NT2/D1 (cell line): ENCODE results near the gene WDR19.
"Not testable (repeated sequence)": the region's sequence is repeated elsewhere in the genome, so short reads cannot be mapped to it uniquely, and the experiment has no call there.

ENCODE experiments used
- DNase-seq: peaks from one replicate; pipeline ENCODE4 v3.0.0-alpha.2; 2011; ENCODE audit warnings: low read depth, low spot score
- H3K27me3 ChIP-seq: 2 replicates; pipeline ENCODE4 v1.6.0; 2011; ENCODE audit warnings: mild to moderate bottlenecking; ENCODE audit not compliant: insufficient read length, insufficient read depth
- H3K36me3 ChIP-seq: 2 replicates; pipeline ENCODE4 v1.6.1; 2011; ENCODE audit warnings: mild to moderate bottlenecking, low read length, mixed read lengths; ENCODE audit not compliant: insufficient read depth, insufficient read length
- H3K4me1 ChIP-seq: 2 replicates; pipeline ENCODE4 v1.5.1; 2011; ENCODE audit not compliant: insufficient read depth, insufficient read length
- H3K4me3 ChIP-seq: 2 replicates; pipeline ENCODE4 v1.5.1; 2011; ENCODE audit warnings: low read depth; ENCODE audit not compliant: insufficient read length
- H3K9ac ChIP-seq: 2 replicates; pipeline ENCODE4 v1.6.0; 2011; ENCODE audit warnings: low read depth; ENCODE audit not compliant: insufficient read length
- H3K9me3 ChIP-seq: 2 replicates; pipeline ENCODE4 v1.5.1; 2011; ENCODE audit warnings: mild to moderate bottlenecking, low read length; ENCODE audit not compliant: insufficient read depth
- SUZ12 ChIP-seq: IDR thresholded peaks from 2 replicates; pipeline ENCODE4 v1.6.1; 2011; ENCODE audit not compliant: insufficient read length, insufficient read depth; ENCODE audit errors: extremely low read depth
- YY1 ChIP-seq: IDR thresholded peaks from 2 replicates; pipeline ENCODE4 v1.6.1; 2011; ENCODE audit not compliant: insufficient read length, insufficient read depth
- ZNF274 ChIP-seq: IDR thresholded peaks from 2 replicates; pipeline ENCODE4 v1.6.1; 2011; ENCODE audit warnings: mild to moderate bottlenecking, low read depth, low read length

WDR19 gene

GRCh38 chr4:39181905-39182638 is at the start of gene WDR19:
Gene WDR19 (plus strand): TSS chr4:39182529. CDS start chr4:39182558, 29 bp downstream.
- H3K36me3 ChIP-seq = no peaks in the 10 kb centered on the region
- H3K27me3 ChIP-seq = peaks cover 22% of the 10 kb centered on the region
- peak; percentile 94 for DNase-seq
- H3K9me3 ChIP-seq = no peaks in the 10 kb centered on the region
- H3K4me3 ChIP-seq = peak within 1 kb of the TSS; percentile 83
- no peaks in the 10 kb centered on the region for H3K4me1 ChIP-seq
- TF ChIP-seq YY1 (no peak), SUZ12 (no peak), ZNF274 (no peak)
- peak within 1 kb of the TSS; percentile 76 for H3K9ac ChIP-seq

- Histone ChIP-seq H3K4me1 (no peaks in the 10 kb centered on the region), H3K4me3 (no peak overlapping the region), H3K27me3 (no peaks in the 10 kb centered on the region), H3K9ac (no peak overlapping the region), H3K9me3 (no peaks in the 10 kb centered on the region), H3K36me3 (no peaks in the 10 kb centered on the region)
- no peak for DNase-seq
- no peak for TF ChIP-seq ZNF274
- no peak for TF ChIP-seq SUZ12
- no peak for TF ChIP-seq YY1
These were observed 48.7 kb upstream of the WDR19 start for GRCh38 chr4:39133623-39134022.

GRCh38 chr4:39134683-39135306 is 47.5 kb upstream of the WDR19 start:
- no peaks in the 10 kb centered on the region for H3K9me3 ChIP-seq
- H3K27me3 ChIP-seq = no peaks in the 10 kb centered on the region
- no peak overlapping the region for H3K9ac ChIP-seq
- no peak overlapping the region for H3K4me3 ChIP-seq
- TF ChIP-seq ZNF274 (no peak), YY1 (no peak), SUZ12 (no peak)
- no peak for DNase-seq
- no peaks in the 10 kb centered on the region for H3K4me1 ChIP-seq
- H3K36me3 ChIP-seq = no peaks in the 10 kb centered on the region

- not testable (repeated sequence) for H3K9ac ChIP-seq, H3K4me3 ChIP-seq, DNase-seq, H3K27me3 ChIP-seq, H3K9me3 ChIP-seq, H3K36me3 ChIP-seq, H3K4me1 ChIP-seq
These were observed 44.1 kb upstream of the WDR19 start for GRCh38 chr4:39138227-39138626.

GRCh38 chr4:39146211-39146610 is 36.1 kb upstream of the WDR19 start:
- Histone ChIP-seq H3K4me1 (no peaks in the 10 kb centered on the region), H3K4me3 (no peak overlapping the region), H3K9me3 (no peaks in the 10 kb centered on the region), H3K9ac (no peak overlapping the region), H3K27me3 (no peaks in the 10 kb centered on the region), H3K36me3 (no peaks in the 10 kb centered on the region)
- DNase-seq = no peak
- no peak for TF ChIP-seq YY1
- no peak for TF ChIP-seq ZNF274
- no peak for TF ChIP-seq SUZ12

- no peaks in the 10 kb centered on the region for H3K4me1 ChIP-seq
- no peaks in the 10 kb centered on the region for H3K27me3 ChIP-seq
- no peaks in the 10 kb centered on the region for H3K36me3 ChIP-seq
- H3K9ac ChIP-seq = no peak overlapping the region
- TF ChIP-seq SUZ12 (no peak), ZNF274 (no peak)
- H3K9me3 ChIP-seq = no peaks in the 10 kb centered on the region
- DNase-seq = no peak
- H3K4me3 ChIP-seq = no peak overlapping the region
These were observed 28.3 kb upstream of the WDR19 start for GRCh38 chr4:39154009-39154408.

- Histone ChIP-seq H3K9ac (no peak overlapping the region), H3K4me1 (no peaks in the 10 kb centered on the region), H3K9me3 (no peaks in the 10 kb centered on the region)
These were observed 24.8 kb upstream of the WDR19 start for GRCh38 chr4:39157520-39157919.

More at GRCh38 chr4:39157520-39157919, 24.8 kb upstream of the WDR19 start:
- no peak overlapping the region for H3K4me3 ChIP-seq
- H3K27me3 ChIP-seq = no peaks in the 10 kb centered on the region
- TF ChIP-seq ZNF274 (no peak), SUZ12 (no peak), YY1 (no peak)
- no peaks in the 10 kb centered on the region for H3K36me3 ChIP-seq
- no peak for DNase-seq
